Urinary bladder (tissue), 4 donors: ENCODE results near the gene CARMIL1. TPM values are rescaled to one million over a fixed set of nuclear protein-coding genes. Genes with fewer than 3 reads are reported as not detected.

Experiments
- DNase-seq: peaks from one replicate; pipeline ENCODE4 v3.0.0-alpha.2; 2015; ENCODE audit errors: extremely low spot score
- H3K27ac ChIP-seq: one replicate; pipeline ENCODE4 v1.5.1; 2013; ENCODE audit warnings: low read depth, mild to moderate bottlenecking, moderate library complexity
- H3K36me3 ChIP-seq: one replicate; pipeline ENCODE4 v1.6.1; 2013; ENCODE audit warnings: mild to moderate bottlenecking, moderate library complexity; ENCODE audit not compliant: insufficient read depth
- H3K4me1 ChIP-seq: one replicate; pipeline ENCODE4 v1.6.1; 2013; ENCODE audit warnings: mild to moderate bottlenecking, moderate library complexity; ENCODE audit not compliant: insufficient read depth
- H3K4me3 ChIP-seq: one replicate; pipeline ENCODE4 v1.5.1; 2013; ENCODE audit warnings: low read depth, low read length
- WGBS: extraction: QIAGEN DNeasy Blood & Tissue Kit; methylation state at CpG from one replicate; pipeline ENCODE4 v1.1.7; 2013; 5-methylcytosine and 5-hydroxymethylcytosine counted together
- polyA plus RNA-seq: library from polyadenylated mRNA; stranded (reverse); fragments of 200-250 nt; gene quantifications from one replicate; pipeline ENCODE4 v1.2.3, GENCODE V29; 2013
- total RNA-seq: library from RNA; depleted of rRNA; stranded (reverse); fragments of >200 nt; gene quantifications from one replicate; pipeline ENCODE4 v1.2.3, GENCODE V29; 2014
- donor health status: healthy with polysubstance abuse.
- donor health status: healthy.

Gene CARMIL1
- total and polyA plus RNA-seq, 2 donors = 11.1 to 26.5 TPM

- H3K4me1 ChIP-seq = no peaks in the 10 kb centered on the region
Measured at GRCh38 chr6:25306379-25306778, 27.2 kb downstream of the CARMIL1 start.

GRCh38 chr6:25307805-25308494 is 28.8 kb downstream of the CARMIL1 start:
- no peaks in the 10 kb centered on the region for H3K4me1 ChIP-seq
- no peak overlapping the region for H3K4me3 ChIP-seq
- no peak for DNase-seq
- H3K27ac ChIP-seq = no peak overlapping the region
- WGBS = 85% methylated on average over 4 of the region's 4 CpGs
- H3K36me3 ChIP-seq = no peaks in the 10 kb centered on the region

More at GRCh38 chr6:25306379-25306778, 27.2 kb downstream of the CARMIL1 start:
- Histone ChIP-seq H3K4me3 (no peak overlapping the region), H3K36me3 (no peaks in the 10 kb centered on the region), H3K27ac (no peak overlapping the region)
- 94% methylated on average over 2 of the region's 2 CpGs for WGBS
- DNase-seq = no peak

GRCh38 chr6:25309886-25310285 is 30.7 kb downstream of the CARMIL1 start:
- H3K27ac ChIP-seq = no peak overlapping the region
- DNase-seq = no peak
- H3K4me3 ChIP-seq = no peak overlapping the region
- 82% methylated on average over 8 of the region's 8 CpGs for WGBS
- peaks cover 1% of the 10 kb centered on the region for H3K4me1 ChIP-seq
- H3K36me3 ChIP-seq = no peaks in the 10 kb centered on the region

GRCh38 chr6:25311331-25311840 is 32.2 kb downstream of the CARMIL1 start:
- no peak for DNase-seq
- 82% methylated on average over 1 of the region's 1 CpG for WGBS
- no peak overlapping the region for H3K4me3 ChIP-seq
- no peaks in the 10 kb centered on the region for H3K36me3 ChIP-seq
- H3K4me1 ChIP-seq = peaks cover 1% of the 10 kb centered on the region
- H3K27ac ChIP-seq = no peak overlapping the region

GRCh38 chr6:25312034-25312620 is 33.0 kb downstream of the CARMIL1 start:
- peak; percentile 49 for DNase-seq
- Histone ChIP-seq H3K4me1 (peaks cover 1% of the 10 kb centered on the region), H3K36me3 (no peaks in the 10 kb centered on the region), H3K27ac (peak overlapping the region; percentile 56), H3K4me3 (no peak overlapping the region)
- WGBS = 27% methylated on average over 2 of the region's 2 CpGs

GRCh38 chr6:25312703-25313102 is 33.5 kb downstream of the CARMIL1 start:
- H3K4me1 ChIP-seq = peaks cover 1% of the 10 kb centered on the region
- H3K4me3 ChIP-seq = no peak overlapping the region
- no peaks in the 10 kb centered on the region for H3K36me3 ChIP-seq
- peak overlapping the region; percentile 10 for H3K27ac ChIP-seq
- 0% methylated on average over 2 of the region's 2 CpGs for WGBS
- no peak for DNase-seq

GRCh38 chr6:25314509-25315175 is 35.5 kb downstream of the CARMIL1 start:
- no peak overlapping the region for H3K4me3 ChIP-seq
- no peaks in the 10 kb centered on the region for H3K36me3 ChIP-seq
- peaks cover 1% of the 10 kb centered on the region for H3K4me1 ChIP-seq
- 97% methylated on average over 2 of the region's 2 CpGs for WGBS
- DNase-seq = no peak
- no peak overlapping the region for H3K27ac ChIP-seq

GRCh38 chr6:25315194-25316177 is 36.3 kb downstream of the CARMIL1 start:
- peaks cover 1% of the 10 kb centered on the region for H3K4me1 ChIP-seq

GRCh38 chr6:25316626-25317025 is 37.5 kb downstream of the CARMIL1 start:
- Histone ChIP-seq H3K4me1 (peaks cover 1% of the 10 kb centered on the region), H3K27ac (no peak overlapping the region), H3K4me3 (no peak overlapping the region), H3K36me3 (no peaks in the 10 kb centered on the region)
- 92% methylated on average over 4 of the region's 4 CpGs for WGBS
- no peak for DNase-seq

More at GRCh38 chr6:25315194-25316177, 36.3 kb downstream of the CARMIL1 start:
- Histone ChIP-seq H3K4me3 (no peak overlapping the region), H3K27ac (no peak overlapping the region), H3K36me3 (no peaks in the 10 kb centered on the region)
- 81% methylated on average over 10 of the region's 10 CpGs for WGBS
- DNase-seq = no peak

DNA sequence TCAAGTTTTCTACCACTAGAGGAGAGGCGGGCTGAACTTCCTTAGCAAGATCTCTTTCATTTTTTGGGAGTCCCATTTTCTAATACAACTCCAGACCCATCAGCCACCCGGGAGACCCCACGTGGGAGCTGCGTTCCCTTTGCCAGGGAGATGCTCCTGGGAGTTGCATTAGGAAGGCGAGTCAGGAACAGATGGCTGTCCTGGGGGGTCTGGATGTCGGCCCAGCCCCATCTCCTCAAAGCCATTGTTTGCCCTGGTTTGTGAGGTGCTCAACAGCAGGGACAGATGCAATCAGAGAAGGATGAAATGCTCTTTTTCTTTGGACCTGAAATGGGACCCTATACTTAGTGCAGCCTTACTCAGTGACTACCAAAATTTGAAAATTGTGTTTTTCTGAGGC is 39.4 kb downstream of the CARMIL1 start:
- 92% methylated on average over 6 of the region's 6 CpGs for WGBS

DNA sequence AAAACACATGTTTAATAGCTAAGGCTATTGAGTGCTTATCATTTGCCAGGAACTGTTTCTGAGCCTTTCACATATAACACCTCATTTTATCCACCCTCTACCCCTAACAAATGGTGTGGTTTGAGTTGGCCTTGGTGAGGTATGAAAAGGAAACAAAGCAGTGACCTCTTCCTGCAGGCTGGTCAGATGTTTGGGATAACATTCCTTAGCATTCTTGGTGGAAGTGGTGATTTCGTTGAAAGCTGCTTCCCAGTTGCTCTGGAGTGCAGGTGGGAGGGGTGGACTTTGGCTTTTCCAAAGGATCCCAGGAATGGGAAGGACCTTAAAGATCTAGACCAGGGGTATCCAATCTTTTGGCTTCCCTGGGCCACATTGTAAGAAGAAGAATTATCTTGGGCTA is 41.3 kb downstream of the CARMIL1 start:
- H3K4me3 ChIP-seq = no peak overlapping the region
- no peak overlapping the region for H3K27ac ChIP-seq
- DNase-seq = no peak
- no peaks in the 10 kb centered on the region for H3K4me1 ChIP-seq
- no peaks in the 10 kb centered on the region for H3K36me3 ChIP-seq
- WGBS = 31% methylated on average over 1 of the region's 1 CpG

More for the DNA sequence above, 39.4 kb downstream of the CARMIL1 start:
- Histone ChIP-seq H3K4me1 (no peaks in the 10 kb centered on the region), H3K36me3 (no peaks in the 10 kb centered on the region), H3K27ac (no peak overlapping the region), H3K4me3 (no peak overlapping the region)
- DNase-seq = no peak

DNA sequence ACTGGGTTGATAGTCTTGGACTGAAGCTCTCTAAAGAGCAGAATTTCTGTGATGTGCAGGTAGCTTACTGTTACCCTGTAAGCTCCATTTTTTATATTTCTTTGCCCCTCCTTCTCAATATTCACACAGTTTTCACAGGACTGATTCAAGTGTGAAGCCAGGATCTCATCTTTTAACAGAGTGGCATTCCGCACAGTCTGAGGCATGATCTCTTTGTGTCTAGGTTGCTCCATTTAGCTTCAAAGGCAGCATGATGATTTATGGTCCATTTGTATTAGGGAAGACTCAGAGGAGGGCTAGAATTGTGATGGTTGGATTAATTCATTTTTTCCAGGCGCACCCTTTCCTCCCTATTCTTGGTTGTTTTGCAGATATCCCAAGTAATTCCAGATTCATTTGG is 43.5 kb downstream of the CARMIL1 start:
- WGBS = 94% methylated on average over 2 of the region's 2 CpGs
- no peak overlapping the region for H3K4me3 ChIP-seq
- DNase-seq = no peak
- H3K4me1 ChIP-seq = no peaks in the 10 kb centered on the region
- no peak overlapping the region for H3K27ac ChIP-seq
- no peaks in the 10 kb centered on the region for H3K36me3 ChIP-seq
